OCI-LY7 (cell line): ENCODE measurements around the gene CFAP92. TPM values are rescaled to one million over a fixed set of nuclear protein-coding genes. Genes with fewer than 3 reads are reported as not detected.

Experiments
- BruUV-seq: library from RNA; stranded (reverse); fragments of 400-500 nt; replicated peaks from 2 replicates; lab custom pipeline; 2021; lab: Mats Ljungman, UMichigan
- CTCF ChIA-PET: fragments of 300-600 bp; sonication (Branson Sonifier 250); formaldehyde crosslinking; loops from one replicate; lab custom pipeline; 2022; ENCODE audit warnings: antibody characterized with exemption; ENCODE audit not compliant: unreplicated experiment; lab: Charles Lee
- POLR2A ChIA-PET: fragments of 300-600 bp; sonication (Branson Sonifier 250); formaldehyde crosslinking; loops from one replicate; lab custom pipeline; 2022; ENCODE audit warnings: antibody characterized with exemption; lab: Charles Lee
- DNase-seq: peaks from one replicate; pipeline ENCODE4 v3.0.0-alpha.2; 2015; ENCODE audit warnings: low spot score
- H2AFZ ChIP-seq: fragments of 200-600 bp; sonication (generic), shearing (Covaris generic); 2 replicates; pipeline ENCODE4 v1.6.1; 2014; ENCODE audit warnings: mild to moderate bottlenecking, antibody characterized with exemption, low read length, moderate library complexity
- H3K27ac ChIP-seq: fragments of 200-600 bp; sonication (generic); 2 replicates; pipeline ENCODE4 v1.5.1; 2014; ENCODE audit warnings: mixed run types, low read depth, mild to moderate bottlenecking, moderate library complexity, low read length, inconsistent platforms; ENCODE audit not compliant: poor library complexity, severe bottlenecking
- H3K36me3 ChIP-seq: fragments of 200-600 bp; sonication (generic); 2 replicates; pipeline ENCODE4 v1.6.1; 2014; ENCODE audit warnings: mild to moderate bottlenecking, antibody characterized with exemption, low read length, moderate library complexity, mixed read lengths; ENCODE audit not compliant: insufficient read depth
- H3K4me1 ChIP-seq: fragments of 200-600 bp; sonication (generic); 2 replicates; pipeline ENCODE4 v1.5.1; 2014; ENCODE audit warnings: mild to moderate bottlenecking, low read length; ENCODE audit not compliant: insufficient read depth, poor library complexity, severe bottlenecking
- H3K4me2 ChIP-seq: fragments of 200-600 bp; sonication (generic); 2 replicates; pipeline ENCODE4 v1.6.1; 2014; ENCODE audit warnings: mild to moderate bottlenecking, low read length
- H3K4me3 ChIP-seq: fragments of 200-600 bp; sonication (generic); 2 replicates; pipeline ENCODE4 v1.5.1; 2014; ENCODE audit warnings: mild to moderate bottlenecking, low read depth, low read length; ENCODE audit not compliant: poor library complexity, severe bottlenecking
- H3K79me2 ChIP-seq: fragments of 200-600 bp; sonication (generic); 2 replicates; pipeline ENCODE4 v1.6.1; 2016; ENCODE audit warnings: low read depth, mild to moderate bottlenecking, low read length, moderate library complexity, mixed read lengths; ENCODE audit not compliant: insufficient read depth
- H3K9me2 ChIP-seq: fragments of 200-600 bp; sonication (generic); 2 replicates; pipeline ENCODE4 v1.6.1; 2016; ENCODE audit warnings: mild to moderate bottlenecking, low read length, mixed read lengths; ENCODE audit not compliant: insufficient read depth
- H3K9me3 ChIP-seq: fragments of 200-600 bp; sonication (generic); 2 replicates; pipeline ENCODE4 v1.6.1; 2014; ENCODE audit warnings: mild to moderate bottlenecking, mixed run types, low read length, mixed read lengths
- H4K20me1 ChIP-seq: fragments of 200-600 bp; sonication (generic); 2 replicates; pipeline ENCODE4 v1.6.1; 2014; ENCODE audit warnings: mild to moderate bottlenecking, antibody characterized with exemption, low read length, moderate library complexity, mixed read lengths; ENCODE audit not compliant: insufficient read depth
- CTCF ChIP-seq: fragments of 200-600 bp; sonication (generic); conservative IDR thresholded peaks from 2 replicates; pipeline ENCODE4 v1.5.1; 2014; ENCODE audit warnings: mild to moderate bottlenecking, antibody characterized with exemption, low read length, moderate library complexity, mixed read lengths
- EZH2phosphoT487 ChIP-seq: fragments of 200-600 bp; sonication (generic); IDR thresholded peaks from 2 replicates; pipeline ENCODE4 v1.6.1; 2018; ENCODE audit warnings: low read depth, borderline replicate concordance, mild to moderate bottlenecking, mixed run types, antibody characterized with exemption, low read length, moderate library complexity, mixed read lengths
- intact Hi-C: fragments of 100-400 bp; cut with micrococcal nuclease; formaldehyde crosslinking; loops from one replicate; pipeline ENCODE4 v1.10.0; 2022; ENCODE audit not compliant: unreplicated experiment
- total RNA-seq, 2 experiments: library from RNA; depleted of rRNA in 1 of 2; stranded (reverse); fragments of >200 nt in 1 of 2; shearing (Covaris generic) in 1 of 2; gene quantifications; 2 replicates each; pipeline ENCODE4 v1.2.3, GENCODE V29; 2014 to 2022

The CFAP92 gene
- total RNA-seq, 2 experiments from 2014 or later: 0.08 to 0.66 TPM

- CTCF ChIA-PET: no interaction called here
- no TSS peak for BruUV-seq
- POLR2A ChIA-PET: interaction anchor here (0.7 kb wide), 1 partner anchor 153 kb away, joined by 3 read pairs; no protein-coding TSS in a partner anchor
Measured at GRCh38 chr3:128874481-128875180, 119.2 kb downstream of the CFAP92 start.

GRCh38 chr3:128873244-128874022 lies 120.4 kb downstream of the CFAP92 start:
- intact Hi-C loops: no loop called here
- CTCF ChIA-PET: no interaction called here

More at GRCh38 chr3:128874481-128875180, 119.2 kb downstream of the CFAP92 start:
- no peak overlapping the region for H3K4me3 ChIP-seq
- no peaks in the 10 kb centered on the region for H4K20me1 ChIP-seq
- peaks cover 17% of the 10 kb centered on the region; the same call in 1 of the 2 replicates for H3K79me2 ChIP-seq
- H3K9me3 ChIP-seq: no peaks in the 10 kb centered on the region
- intact Hi-C loops: loop anchor here (5.0 kb wide), 3 partner anchors 192 to 373 kb away; partner anchors contain the start of gene COPG1
- DNase-seq: no peak
- H3K9me2 ChIP-seq: no peaks in the 10 kb centered on the region
- H3K27ac ChIP-seq: no peak overlapping the region
- peaks cover 11% of the 10 kb centered on the region for H3K4me1 ChIP-seq
- H3K36me3 ChIP-seq: peaks cover 4% of the 10 kb centered on the region
- no peak for TF ChIP-seq CTCF
- no peak for TF ChIP-seq EZH2phosphoT487
- H3K4me2 ChIP-seq: no peak overlapping the region
- no peak overlapping the region for H2AFZ ChIP-seq

GRCh38 chr3:128872744-128873143 lies 121.1 kb downstream of the CFAP92 start:
- no peak overlapping the region for H3K4me2 ChIP-seq
- BruUV-seq: no TSS peak
- H4K20me1 ChIP-seq: no peaks in the 10 kb centered on the region
- peaks cover 4% of the 10 kb centered on the region for H3K4me1 ChIP-seq
- intact Hi-C loops: no loop called here
- H3K9me3 ChIP-seq: no peaks in the 10 kb centered on the region
- no peak overlapping the region for H3K4me3 ChIP-seq
- H3K36me3 ChIP-seq: peaks cover 4% of the 10 kb centered on the region
- TF ChIP-seq CTCF: no peak
- no peak for TF ChIP-seq EZH2phosphoT487
- CTCF ChIA-PET: no interaction called here
- no peak overlapping the region for H3K27ac ChIP-seq
- no peak overlapping the region for H2AFZ ChIP-seq
- POLR2A ChIA-PET: no interaction called here
- no peak for DNase-seq
- H3K9me2 ChIP-seq: no peaks in the 10 kb centered on the region
- 0 out of 2 replicates have a peak, but pooled peaks cover 3% of the 10 kb centered on the region for H3K79me2 ChIP-seq

More at GRCh38 chr3:128873244-128874022, 120.4 kb downstream of the CFAP92 start:
- no TSS peak for BruUV-seq
- no peak overlapping the region for H3K27ac ChIP-seq
- peaks cover 4% of the 10 kb centered on the region for H3K36me3 ChIP-seq
- H3K9me2 ChIP-seq: no peaks in the 10 kb centered on the region
- H3K4me2 ChIP-seq: no peak overlapping the region
- peaks cover 9% of the 10 kb centered on the region; the same call in 1 of the 2 replicates for H3K79me2 ChIP-seq
- H4K20me1 ChIP-seq: no peaks in the 10 kb centered on the region
- no peaks in the 10 kb centered on the region for H3K9me3 ChIP-seq
- no peak overlapping the region for H2AFZ ChIP-seq
- H3K4me3 ChIP-seq: no peak overlapping the region
- DNase-seq: no peak
- H3K4me1 ChIP-seq: peaks cover 11% of the 10 kb centered on the region
- POLR2A ChIA-PET: no interaction called here
- TF ChIP-seq EZH2phosphoT487: no peak
